Choroid plexus epithelial cell (primary cell): ENCODE measurements around the gene EIF3F.
A peak's percentile ranks its signal among the peaks of the same experiment; 100 is the strongest.

Experiments used
- DNase-seq: peaks from one replicate; pipeline ENCODE4 v3.0.0-alpha.2; 2010; ENCODE audit warnings: low read depth
- H3K4me3 ChIP-seq: 2 replicates; pipeline ENCODE4 v1.5.1; 2011; ENCODE audit warnings: low read depth, mild to moderate bottlenecking, control low read depth, low read length, moderate library complexity
- TF ChIP-seq, protein P1 (sequence below): conservative IDR thresholded peaks from 2 replicates; pipeline ENCODE4 v1.5.1; 2011; ENCODE audit warnings: low read depth, mild to moderate bottlenecking, control low read depth, inconsistent platforms, low read length, moderate library complexity

The EIF3F gene

GRCh38 chr11:8025816-8026215 is 38.7 kb downstream of the EIF3F start:
- peak; percentile 80 for DNase-seq
- TF ChIP-seq, protein P1, sequence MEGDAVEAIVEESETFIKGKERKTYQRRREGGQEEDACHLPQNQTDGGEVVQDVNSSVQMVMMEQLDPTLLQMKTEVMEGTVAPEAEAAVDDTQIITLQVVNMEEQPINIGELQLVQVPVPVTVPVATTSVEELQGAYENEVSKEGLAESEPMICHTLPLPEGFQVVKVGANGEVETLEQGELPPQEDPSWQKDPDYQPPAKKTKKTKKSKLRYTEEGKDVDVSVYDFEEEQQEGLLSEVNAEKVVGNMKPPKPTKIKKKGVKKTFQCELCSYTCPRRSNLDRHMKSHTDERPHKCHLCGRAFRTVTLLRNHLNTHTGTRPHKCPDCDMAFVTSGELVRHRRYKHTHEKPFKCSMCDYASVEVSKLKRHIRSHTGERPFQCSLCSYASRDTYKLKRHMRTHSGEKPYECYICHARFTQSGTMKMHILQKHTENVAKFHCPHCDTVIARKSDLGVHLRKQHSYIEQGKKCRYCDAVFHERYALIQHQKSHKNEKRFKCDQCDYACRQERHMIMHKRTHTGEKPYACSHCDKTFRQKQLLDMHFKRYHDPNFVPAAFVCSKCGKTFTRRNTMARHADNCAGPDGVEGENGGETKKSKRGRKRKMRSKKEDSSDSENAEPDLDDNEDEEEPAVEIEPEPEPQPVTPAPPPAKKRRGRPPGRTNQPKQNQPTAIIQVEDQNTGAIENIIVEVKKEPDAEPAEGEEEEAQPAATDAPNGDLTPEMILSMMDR = no peak
- H3K4me3 ChIP-seq = no peak overlapping the region

GRCh38 chr11:8026982-8027381 is 39.8 kb downstream of the EIF3F start:
- TF ChIP-seq, protein P1 = no peak
- no peak for DNase-seq
- no peak overlapping the region for H3K4me3 ChIP-seq

DNA sequence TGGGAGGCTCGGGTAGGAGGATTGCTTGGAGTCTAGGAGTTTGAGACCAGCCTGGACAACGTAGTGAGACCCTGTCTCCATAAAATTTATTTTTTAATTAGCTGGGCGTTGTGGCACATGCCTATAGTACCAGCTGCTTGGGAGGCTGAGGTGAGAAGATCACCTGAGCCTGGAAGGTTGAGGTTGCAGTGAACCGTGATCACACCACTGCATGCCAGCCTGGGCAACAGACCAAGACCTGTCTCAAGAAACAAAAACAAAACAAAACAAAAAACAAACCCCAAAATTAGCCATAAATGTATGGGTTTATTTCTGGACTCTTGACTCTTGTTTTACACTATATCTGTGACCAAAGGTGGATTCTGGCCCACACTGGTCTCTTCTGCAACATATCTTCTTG is 41.6 kb downstream of the EIF3F start:
- no peak overlapping the region for H3K4me3 ChIP-seq
- no peak for DNase-seq
- TF ChIP-seq, protein P1 = no peak

DNA sequence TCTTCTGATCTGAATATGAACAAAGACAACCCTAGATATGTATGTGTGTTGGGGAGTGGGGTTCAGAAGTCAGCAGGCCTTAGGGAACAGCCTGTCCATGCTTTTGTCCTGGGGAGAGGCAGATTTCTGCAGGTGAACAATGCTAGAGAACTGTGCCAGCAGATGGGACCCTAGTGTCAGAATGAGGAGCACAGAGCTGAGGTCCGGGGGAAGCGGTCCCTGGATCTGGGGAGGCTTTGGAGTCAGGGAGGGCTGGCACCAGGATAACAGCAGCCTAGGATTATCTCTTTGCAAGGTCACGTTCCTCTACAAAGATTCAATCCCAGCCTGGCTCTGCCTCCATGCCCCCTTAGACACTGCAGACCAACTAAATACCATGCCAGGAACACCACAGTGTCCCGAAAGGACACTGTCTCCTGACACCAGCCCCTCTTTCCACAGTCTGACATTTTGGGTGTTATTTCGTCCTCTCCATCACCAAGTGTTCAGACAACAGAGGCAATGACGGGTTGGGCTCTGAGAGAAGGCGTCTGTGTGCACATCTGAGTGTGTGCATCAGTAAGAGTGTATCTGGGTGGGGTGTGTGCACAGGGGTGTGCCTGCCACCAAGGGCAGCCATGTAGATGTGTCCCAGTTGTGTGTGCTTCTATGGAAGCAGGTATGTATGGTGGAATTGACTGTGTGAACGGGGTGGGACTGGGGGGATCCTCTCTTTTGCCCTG is 43.5 kb downstream of the EIF3F start:
- TF ChIP-seq, protein P1 = no peak
- no peak overlapping the region for H3K4me3 ChIP-seq
- DNase-seq = no peak

GRCh38 chr11:8031248-8032115 is 44.3 kb downstream of the EIF3F start:
- DNase-seq = no peak
- TF ChIP-seq, protein P1 = no peak
- H3K4me3 ChIP-seq = no peak overlapping the region

GRCh38 chr11:8032122-8032521 is 45.0 kb downstream of the EIF3F start:
- no peak for DNase-seq
- TF ChIP-seq, protein P1 = no peak

More at GRCh38 chr11:8032122-8032521, 45.0 kb downstream of the EIF3F start:
- H3K4me3 ChIP-seq = no peak overlapping the region
